ENCODE measurements around the gene ZNF273. TPM values are rescaled to one million over a fixed set of nuclear protein-coding genes. Genes with fewer than 3 reads are reported as not detected.

ZNF273 gene
- total RNA-seq, 1 donor: 3.7 TPM

- DNase-seq (ENCODE audit: low read depth): no peak
- no peak overlapping the region for H3K4me3 ChIP-seq (ENCODE audit: low read depth, low read length)
- no peak for TF ChIP-seq CTCF (IDR thresholded peaks at IDR 0.05; ENCODE audit: insufficient read depth, low read length)
These were observed 18.1 kb upstream of the ZNF273 start for GRCh38 chr7:64884913-64885370.

GRCh38 chr7:64885520-64886240, 17.4 kb upstream of the ZNF273 start:
- no peak for TF ChIP-seq CTCF (IDR thresholded peaks at IDR 0.05; ENCODE audit: insufficient read depth, low read length)
- no peak for DNase-seq (ENCODE audit: low read depth)
- no peak overlapping the region for H3K4me3 ChIP-seq (ENCODE audit: low read depth, low read length)

GRCh38 chr7:64886956-64887545, 16.0 kb upstream of the ZNF273 start:
- TF ChIP-seq CTCF (IDR thresholded peaks at IDR 0.05; ENCODE audit: insufficient read depth, low read length): no peak
- no peak for DNase-seq (ENCODE audit: low read depth)
- H3K4me3 ChIP-seq (ENCODE audit: low read depth, low read length): no peak overlapping the region

GRCh38 chr7:64887756-64888508, 15.1 kb upstream of the ZNF273 start:
- DNase-seq (ENCODE audit: low read depth): no peak
- no peak overlapping the region for H3K4me3 ChIP-seq (ENCODE audit: low read depth, low read length)
- no peak for TF ChIP-seq CTCF (IDR thresholded peaks at IDR 0.05; ENCODE audit: insufficient read depth, low read length)

- H3K4me3 ChIP-seq (ENCODE audit: low read depth, low read length): peak overlapping the region; percentile 33
- no peak for TF ChIP-seq CTCF (IDR thresholded peaks at IDR 0.05; ENCODE audit: insufficient read depth, low read length)
- DNase-seq (ENCODE audit: low read depth): no peak
These were observed 14.5 kb upstream of the ZNF273 start for GRCh38 chr7:64888561-64888900.

GRCh38 chr7:64888901-64889685, 14.0 kb upstream of the ZNF273 start:
- peak; percentile 4 for DNase-seq (ENCODE audit: low read depth)
- peak overlapping the region; percentile 33 for H3K4me3 ChIP-seq (ENCODE audit: low read depth, low read length)
- no peak for TF ChIP-seq CTCF (IDR thresholded peaks at IDR 0.05; ENCODE audit: insufficient read depth, low read length)

All from fibroblast of the aortic adventitia (primary cell).